Stimulated activated CD4-positive, alpha-beta T cell treated with anti-CD3 and anti-CD28 coated beads, Interleukin-1b, Interleukin-23, amount 100 ng/mL, for 24 hours (primary cell): ENCODE measurements around the gene TIGD4.

ENCODE experiments used
- DNase-seq, 4 experiments: peaks; one replicate each; pipeline ENCODE4 v3.0.0-alpha.2; 2020; ENCODE audit warnings: low read depth in 4 of 4, low spot score in 1 of 4

Gene TIGD4

DNA sequence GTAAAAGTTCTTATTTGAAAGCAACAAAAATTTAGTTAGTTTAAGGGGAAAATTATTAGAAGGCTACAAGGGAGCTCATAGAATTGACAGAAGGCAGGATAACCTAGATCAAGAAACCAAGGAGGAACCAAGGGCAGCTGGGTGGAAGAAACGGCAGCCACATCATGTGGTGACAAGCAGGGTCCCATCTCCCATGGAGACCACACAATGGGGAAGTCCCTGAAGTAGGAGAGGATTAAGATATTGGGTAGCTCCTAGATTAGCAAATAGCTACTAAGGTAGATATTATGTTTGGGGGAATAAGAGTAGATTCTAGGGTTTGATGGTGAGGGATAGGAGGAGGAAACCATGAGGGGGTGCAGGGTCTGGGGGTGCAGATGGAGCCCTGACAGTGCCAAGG, 51.7 kb downstream of the TIGD4 start:
- DNase-seq = no peak

DNA sequence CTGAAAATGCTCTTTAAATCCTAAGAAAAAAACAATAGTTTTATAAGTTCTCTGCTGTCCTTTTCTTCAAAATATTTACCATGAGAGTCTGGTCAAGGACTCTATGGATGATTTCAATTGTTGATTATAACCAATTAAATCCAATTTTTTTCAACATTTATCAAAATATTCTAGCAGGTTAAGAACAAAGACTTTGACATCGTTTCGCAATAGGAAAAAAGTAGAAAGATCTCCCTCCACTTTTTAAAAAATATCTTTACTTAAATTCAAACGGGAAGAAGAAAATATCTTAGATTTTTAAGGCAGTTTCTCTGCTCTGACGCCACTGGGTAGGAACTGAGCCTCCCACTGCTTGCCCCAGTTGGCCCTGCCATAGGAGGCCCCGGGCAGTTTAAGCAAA, 55.0 kb downstream of the TIGD4 start:
- no peak for DNase-seq

DNA sequence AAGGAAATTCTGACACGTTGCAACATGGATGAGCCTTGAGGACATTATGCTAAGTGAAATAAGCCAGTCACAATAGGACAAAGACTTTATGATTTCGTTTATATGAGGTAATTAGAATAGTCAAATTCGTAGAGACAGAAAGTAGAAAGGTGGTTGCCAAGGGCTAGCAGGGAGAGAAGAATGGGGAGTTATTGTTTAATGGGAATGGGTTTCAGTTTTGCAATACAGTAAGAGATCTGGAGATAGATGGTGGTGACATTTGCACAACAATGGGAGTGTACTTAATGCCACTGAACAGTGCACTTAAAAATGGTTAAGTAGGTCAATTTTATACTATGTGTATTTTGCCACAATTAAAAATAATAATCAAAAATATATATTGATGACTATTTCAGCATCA, 56.3 kb downstream of the TIGD4 start:
- no peak for DNase-seq

DNA sequence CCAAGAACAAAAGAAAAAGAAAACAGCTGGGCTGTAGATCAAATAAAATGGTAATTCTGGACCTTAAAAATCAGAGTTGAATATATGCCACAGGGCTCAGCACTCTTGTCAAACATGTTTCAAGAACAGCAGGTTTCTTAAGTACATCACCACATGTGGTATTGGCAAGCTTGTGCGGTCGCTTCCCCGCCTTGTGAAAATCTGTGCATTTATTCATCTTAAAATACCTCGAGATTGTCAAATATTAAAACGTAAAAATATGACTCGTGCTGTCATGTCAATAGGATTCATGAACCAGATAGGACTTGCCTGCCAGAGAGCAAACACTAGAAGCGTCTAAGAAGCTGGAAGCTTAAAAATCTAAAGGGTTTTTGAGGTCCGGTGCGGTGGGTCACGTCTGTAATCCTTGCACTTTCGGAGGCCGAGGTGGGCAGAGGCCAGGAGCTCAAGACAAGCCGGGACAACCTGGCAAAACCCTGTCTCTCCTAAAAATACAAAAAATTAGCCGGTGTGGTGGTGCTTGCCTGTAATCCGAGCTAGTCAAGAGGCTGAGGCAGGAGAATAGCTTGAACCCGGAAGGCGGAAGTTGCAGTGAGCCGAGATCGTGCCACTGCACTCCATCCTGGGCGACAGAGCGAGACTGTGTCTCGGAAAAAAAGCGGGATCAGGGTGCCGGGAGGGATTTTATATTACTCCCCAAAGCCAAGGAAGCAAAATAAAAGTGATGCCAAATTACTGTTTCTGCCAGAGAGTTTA, 59.6 kb downstream of the TIGD4 start:
- no peak for DNase-seq
